T-helper 2 cell treated with Interferon-gamma antibody and Interleukin-4, amounts not matched to agents 5 μg/mL and 100 μg/mL, for 36 hours (primary cell): Measurements from ENCODE around the gene KAZN.

ENCODE experiments used
- DNase-seq: peaks from one replicate; pipeline ENCODE4 v3.0.0; 2021; ENCODE audit warnings: low spot score
- H3K27ac Mint-ChIP-seq: one replicate; pipeline ENCODE4 v1.8.0; 2021; ENCODE audit warnings: mild to moderate bottlenecking, mixed read lengths
- H3K27me3 Mint-ChIP-seq: one replicate; pipeline ENCODE4 v1.8.0; 2021; ENCODE audit warnings: low read depth, mixed read lengths
- H3K36me3 Mint-ChIP-seq: one replicate; pipeline ENCODE4 v1.8.0; 2021; ENCODE audit warnings: low read depth, mixed read lengths
- H3K4me1 Mint-ChIP-seq: one replicate; pipeline ENCODE4 v1.8.0; 2021; ENCODE audit warnings: low read depth, mixed read lengths
- H3K4me3 Mint-ChIP-seq: one replicate; pipeline ENCODE4 v1.8.0; 2022; ENCODE audit warnings: mild to moderate bottlenecking, moderate library complexity, mixed read lengths
- H3K9me3 Mint-ChIP-seq: one replicate; pipeline ENCODE4 v1.8.0; 2021; ENCODE audit warnings: mixed read lengths

KAZN gene

DNA sequence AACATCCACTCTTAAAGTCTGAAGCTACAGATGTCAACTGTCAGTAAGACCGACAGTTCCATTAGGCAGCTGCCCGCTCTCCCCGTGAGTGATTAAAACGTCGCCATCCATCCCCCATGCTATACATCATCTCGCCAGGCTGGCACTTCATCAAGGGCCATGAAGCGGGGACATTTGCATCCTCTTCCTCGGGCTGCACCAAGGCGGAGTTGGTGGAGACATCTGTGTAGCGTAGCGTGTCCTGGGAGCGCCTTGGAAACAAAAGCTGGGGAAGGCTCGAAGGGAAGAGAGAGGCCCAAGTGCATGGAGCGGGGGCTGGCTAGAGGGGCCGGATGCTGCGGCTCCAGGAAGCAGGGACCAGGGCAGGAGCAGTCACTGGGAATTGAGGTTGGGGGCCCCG is 250.1 kb downstream of the KAZN start:
- no peak overlapping the region for H3K4me3 Mint-ChIP-seq

DNA sequence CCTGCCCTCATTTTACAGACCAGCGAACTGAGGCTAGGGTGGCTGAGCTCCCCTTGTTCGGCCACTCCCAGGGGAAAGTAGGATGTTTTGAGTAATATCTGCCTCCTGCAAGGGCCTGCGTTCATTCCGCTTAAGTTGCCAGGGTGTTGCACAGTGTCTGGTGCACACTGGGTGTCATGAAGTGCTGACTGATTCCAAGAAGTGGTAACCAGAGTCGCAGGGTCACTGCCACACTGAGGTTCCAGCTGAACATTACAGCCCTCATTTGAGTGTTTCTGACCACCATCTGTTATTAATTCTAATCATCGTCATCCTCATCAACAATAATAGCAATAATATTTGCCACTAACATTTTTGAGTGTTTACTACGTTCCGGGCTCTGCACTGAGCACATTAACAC is 250.6 kb downstream of the KAZN start:
- no peak overlapping the region for H3K27ac Mint-ChIP-seq
- no peak overlapping the region for H3K4me3 Mint-ChIP-seq
- no peaks in the 10 kb centered on the region for H3K27me3 Mint-ChIP-seq
- no peak for DNase-seq
- no peaks in the 10 kb centered on the region for H3K4me1 Mint-ChIP-seq
- peaks cover 8% of the 10 kb centered on the region for H3K9me3 Mint-ChIP-seq
- H3K36me3 Mint-ChIP-seq, result no peaks in the 10 kb centered on the region

More for the DNA sequence above, 250.1 kb downstream of the KAZN start:
- Mint-ChIP-seq H3K27ac (no peak overlapping the region), H3K4me1 (no peaks in the 10 kb centered on the region), H3K36me3 (no peaks in the 10 kb centered on the region), H3K27me3 (no peaks in the 10 kb centered on the region), H3K9me3 (peaks cover 9% of the 10 kb centered on the region)
- no peak for DNase-seq

DNA sequence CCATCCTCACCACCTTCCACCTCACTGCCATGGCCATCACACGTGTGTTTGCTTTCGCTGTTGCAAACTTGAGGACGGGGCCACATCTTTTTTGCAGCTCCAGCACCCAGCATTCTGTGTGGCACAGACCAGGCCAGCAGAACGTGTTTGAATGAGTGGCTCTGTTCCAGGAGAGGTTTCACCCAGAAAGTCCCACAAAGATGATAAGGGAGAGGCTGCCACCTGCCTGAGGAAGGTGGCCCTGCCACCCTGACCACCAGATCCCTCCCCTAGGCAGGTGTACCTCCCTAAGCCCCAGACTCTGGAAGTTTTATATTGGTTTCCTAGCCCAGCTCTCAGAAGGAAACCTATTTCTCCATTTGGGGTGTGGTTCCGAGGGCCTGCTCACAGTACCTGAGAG is 252.1 kb downstream of the KAZN start:
- Mint-ChIP-seq H3K4me1 (no peaks in the 10 kb centered on the region), H3K9me3 (no peaks in the 10 kb centered on the region), H3K4me3 (no peak overlapping the region), H3K27me3 (no peaks in the 10 kb centered on the region), H3K36me3 (no peaks in the 10 kb centered on the region), H3K27ac (no peak overlapping the region)
- no peak for DNase-seq

DNA sequence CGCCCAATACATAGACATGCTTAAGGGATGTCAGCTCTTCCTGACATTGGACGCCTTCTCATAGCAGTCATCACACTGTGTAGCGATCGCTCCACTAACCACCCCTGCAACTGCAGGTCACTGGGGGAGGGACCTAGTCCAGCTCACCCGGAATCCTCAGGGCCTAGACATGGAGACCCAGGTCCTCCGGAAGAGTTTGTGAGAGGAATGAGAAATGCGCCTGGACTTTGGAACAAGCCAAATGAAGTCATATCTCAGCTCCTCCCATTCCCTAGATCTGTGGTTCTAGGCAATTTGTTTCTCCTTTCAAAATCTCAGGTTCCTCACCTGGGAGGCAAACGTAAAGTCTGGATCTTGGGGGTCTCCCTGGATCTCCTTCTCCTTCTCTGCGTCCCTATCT is 253.3 kb downstream of the KAZN start:
- no peaks in the 10 kb centered on the region for H3K36me3 Mint-ChIP-seq
- H3K4me3 Mint-ChIP-seq, result no peak overlapping the region
- H3K27me3 Mint-ChIP-seq, result no peaks in the 10 kb centered on the region
- no peak overlapping the region for H3K27ac Mint-ChIP-seq
- H3K9me3 Mint-ChIP-seq, result no peaks in the 10 kb centered on the region
- DNase-seq, result no peak
- H3K4me1 Mint-ChIP-seq, result no peaks in the 10 kb centered on the region

DNA sequence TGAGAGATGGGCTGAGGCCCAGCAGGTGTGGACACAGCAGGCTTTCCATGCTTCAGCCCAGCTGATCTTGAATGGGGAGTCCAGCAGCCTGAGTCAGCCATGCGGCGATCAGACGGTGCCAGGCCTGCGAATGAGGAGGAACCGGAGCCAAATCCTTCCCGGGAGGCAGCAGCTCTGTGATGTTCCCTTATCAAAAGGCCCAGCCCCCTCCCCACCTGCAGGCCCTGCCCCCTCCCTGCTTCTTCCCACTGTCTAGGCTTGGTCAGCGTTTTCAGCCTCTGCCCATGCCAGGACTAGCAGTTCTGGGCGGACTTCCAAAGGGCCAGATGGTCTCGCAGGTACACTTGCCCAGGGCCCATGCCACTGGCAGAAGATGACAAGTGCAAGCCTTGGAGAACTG is 253.8 kb downstream of the KAZN start:
- DNase-seq, result no peak

DNA sequence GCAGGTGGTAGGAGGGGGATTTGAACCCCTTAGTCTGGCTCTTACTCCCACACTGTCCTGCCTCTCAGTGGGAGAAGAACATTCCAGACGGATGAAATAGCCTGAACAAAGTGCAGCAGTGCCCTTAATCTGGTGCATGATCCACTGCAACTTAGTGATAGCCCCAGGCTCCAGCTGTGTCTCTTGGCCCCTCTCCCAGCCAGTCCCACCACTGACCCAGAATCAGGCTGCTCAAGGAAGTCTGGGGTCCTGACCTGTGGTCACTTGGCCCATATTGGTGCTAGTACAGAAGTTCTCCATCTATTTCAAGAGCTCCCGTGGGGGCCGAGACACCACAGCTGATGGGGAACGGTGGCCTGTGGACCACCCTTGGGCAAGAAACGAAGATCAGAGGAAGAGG is 255.0 kb downstream of the KAZN start:
- DNase-seq, result no peak
- Mint-ChIP-seq H3K27ac (no peak overlapping the region), H3K9me3 (no peaks in the 10 kb centered on the region), H3K27me3 (no peaks in the 10 kb centered on the region), H3K36me3 (no peaks in the 10 kb centered on the region), H3K4me3 (no peak overlapping the region), H3K4me1 (no peaks in the 10 kb centered on the region)

More for the DNA sequence above, 253.8 kb downstream of the KAZN start:
- H3K4me3 Mint-ChIP-seq, result no peak overlapping the region
- H3K9me3 Mint-ChIP-seq, result no peaks in the 10 kb centered on the region
- no peaks in the 10 kb centered on the region for H3K36me3 Mint-ChIP-seq
- H3K4me1 Mint-ChIP-seq, result no peaks in the 10 kb centered on the region
- no peaks in the 10 kb centered on the region for H3K27me3 Mint-ChIP-seq
- H3K27ac Mint-ChIP-seq, result no peak overlapping the region

DNA sequence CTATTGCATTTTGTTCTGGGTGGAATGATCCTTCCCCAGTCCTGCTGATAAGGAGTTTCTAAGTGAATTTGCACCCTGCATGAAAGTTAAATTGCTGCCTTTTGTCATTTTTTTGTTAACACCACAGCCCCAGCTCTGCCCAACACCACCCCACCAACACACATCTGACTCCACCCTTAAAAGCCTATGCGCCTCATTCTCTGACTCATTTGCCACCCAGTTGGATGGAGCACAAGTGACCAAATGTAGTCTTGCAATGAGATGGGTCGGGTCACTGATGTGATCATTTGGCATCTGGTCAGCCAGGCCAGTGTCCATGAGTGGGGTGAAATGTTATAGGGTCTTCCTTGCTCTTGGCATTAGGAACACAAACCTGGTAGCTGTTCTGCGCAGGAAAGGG is 256.8 kb downstream of the KAZN start:
- Mint-ChIP-seq H3K4me1 (no peaks in the 10 kb centered on the region), H3K36me3 (no peaks in the 10 kb centered on the region), H3K27ac (no peak overlapping the region), H3K9me3 (no peaks in the 10 kb centered on the region), H3K4me3 (no peak overlapping the region), H3K27me3 (no peaks in the 10 kb centered on the region)
- no peak for DNase-seq

DNA sequence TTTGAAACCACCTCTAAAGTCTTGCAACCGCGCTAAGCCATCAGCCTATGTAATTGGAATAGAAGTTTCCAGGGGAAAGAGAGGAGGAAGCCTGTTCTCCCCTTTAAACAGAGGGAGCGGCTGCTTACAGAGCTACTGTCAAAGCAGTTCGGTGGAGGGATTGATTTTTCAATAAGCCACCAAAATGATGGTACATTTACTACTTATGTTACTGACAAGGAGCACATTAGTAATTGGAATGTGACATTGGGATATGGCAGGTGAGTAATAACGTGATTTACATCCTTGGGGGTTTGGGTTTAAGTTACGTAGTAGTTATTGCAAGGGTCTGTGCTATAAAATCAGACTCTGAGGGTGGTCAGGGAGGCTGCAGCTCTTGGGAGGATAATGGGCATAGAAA is 257.3 kb downstream of the KAZN start:
- no peaks in the 10 kb centered on the region for H3K27me3 Mint-ChIP-seq
- H3K4me3 Mint-ChIP-seq, result no peak overlapping the region

DNA sequence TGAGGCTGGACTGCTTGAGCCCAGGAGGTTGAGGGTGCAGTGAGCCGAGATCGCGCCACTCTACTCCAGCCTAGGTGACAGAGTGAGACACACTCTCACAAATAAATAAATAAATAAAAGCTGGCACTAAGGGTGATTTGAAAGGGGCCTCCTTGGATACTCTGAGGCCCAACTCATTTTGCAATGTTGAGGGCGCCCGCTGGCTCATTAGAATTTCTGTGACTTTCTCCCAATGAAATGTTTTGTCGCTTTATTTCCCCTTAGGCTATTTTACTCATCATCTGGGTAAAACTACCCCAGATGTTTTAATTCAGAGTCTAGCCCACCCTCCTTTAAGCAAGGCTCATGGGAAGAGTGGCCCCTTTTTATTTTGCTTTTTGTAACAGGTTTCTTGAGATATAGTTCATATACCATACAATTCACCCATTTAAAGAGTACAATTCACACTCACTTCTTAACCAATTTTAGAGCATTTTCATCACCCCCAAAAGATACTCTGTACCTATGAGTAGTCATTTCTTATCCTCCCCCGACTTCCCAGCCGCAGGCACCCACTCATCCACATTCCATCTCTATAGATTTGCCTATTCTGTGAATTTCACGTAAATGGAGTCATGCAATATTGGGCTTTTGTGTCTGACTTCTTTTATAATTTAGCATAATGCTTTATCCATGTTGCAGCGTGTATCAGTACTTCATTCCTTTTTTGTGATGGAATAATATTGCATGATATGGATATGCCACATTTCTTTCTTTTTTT is 259.1 kb downstream of the KAZN start:
- no peak overlapping the region for H3K27ac Mint-ChIP-seq
- H3K9me3 Mint-ChIP-seq, result no peaks in the 10 kb centered on the region
- H3K4me1 Mint-ChIP-seq, result no peaks in the 10 kb centered on the region
- no peaks in the 10 kb centered on the region for H3K36me3 Mint-ChIP-seq
- no peak overlapping the region for H3K4me3 Mint-ChIP-seq
- H3K27me3 Mint-ChIP-seq, result no peaks in the 10 kb centered on the region
- no peak for DNase-seq

More for the DNA sequence above, 257.3 kb downstream of the KAZN start:
- H3K36me3 Mint-ChIP-seq, result no peaks in the 10 kb centered on the region
- H3K4me1 Mint-ChIP-seq, result no peaks in the 10 kb centered on the region
- DNase-seq, result no peak
- H3K9me3 Mint-ChIP-seq, result no peaks in the 10 kb centered on the region
- no peak overlapping the region for H3K27ac Mint-ChIP-seq

DNA sequence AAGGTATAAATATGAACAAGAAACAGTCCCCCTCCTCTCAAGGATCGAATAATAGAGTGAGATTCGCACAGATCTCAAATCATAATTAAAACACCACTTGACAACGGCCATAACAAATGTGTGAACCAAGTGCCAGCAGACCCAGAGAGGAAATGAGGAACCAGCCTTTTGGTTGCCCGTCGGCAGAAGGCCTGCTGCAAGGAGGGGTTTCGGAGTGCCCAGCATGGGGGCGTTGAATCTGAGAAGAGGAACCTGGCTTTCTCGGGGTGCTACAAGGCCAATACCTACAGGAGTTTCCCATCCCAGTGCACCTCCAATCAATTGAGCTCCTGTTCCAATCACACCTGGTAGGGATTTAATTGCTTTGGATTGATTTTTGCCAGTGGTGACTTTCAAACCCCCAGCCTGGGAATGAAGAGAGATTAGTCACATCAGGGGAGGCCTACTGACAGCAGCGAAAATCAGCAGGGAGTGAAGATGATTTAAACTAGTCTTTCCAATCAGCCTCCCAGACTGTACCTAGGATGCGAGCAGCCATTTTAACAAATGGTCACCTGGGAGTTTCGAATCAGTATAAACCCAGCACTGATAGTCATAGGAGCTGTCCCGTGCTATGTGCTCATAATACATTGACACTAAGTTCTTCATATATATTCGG is 263.8 kb downstream of the KAZN start:
- H3K36me3 Mint-ChIP-seq, result no peaks in the 10 kb centered on the region
- H3K27ac Mint-ChIP-seq, result no peak overlapping the region
- no peak for DNase-seq
- no peaks in the 10 kb centered on the region for H3K4me1 Mint-ChIP-seq
- H3K27me3 Mint-ChIP-seq, result no peaks in the 10 kb centered on the region
- H3K9me3 Mint-ChIP-seq, result no peaks in the 10 kb centered on the region
- no peak overlapping the region for H3K4me3 Mint-ChIP-seq

DNA sequence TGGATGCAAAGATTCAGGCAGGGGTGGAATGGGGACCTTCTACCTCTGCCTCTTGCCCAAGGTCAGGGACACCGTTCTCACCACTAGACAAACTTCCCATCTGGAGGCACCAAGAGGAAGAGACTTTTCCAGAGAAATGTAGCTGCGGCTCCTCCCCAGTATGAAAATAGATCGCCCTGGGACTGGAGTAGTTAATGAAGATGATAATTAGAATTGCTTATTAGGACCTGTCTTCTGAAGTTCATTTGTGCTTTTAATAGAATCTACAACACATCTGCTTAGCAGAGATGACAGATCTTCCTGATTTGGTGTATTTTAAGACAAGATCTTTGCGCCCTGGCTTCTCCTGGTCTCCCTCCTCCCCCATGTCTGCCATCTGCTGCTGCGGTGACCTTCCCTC is 266.6 kb downstream of the KAZN start:
- DNase-seq, result no peak
- Mint-ChIP-seq H3K36me3 (no peaks in the 10 kb centered on the region), H3K4me3 (no peak overlapping the region), H3K27me3 (no peaks in the 10 kb centered on the region), H3K9me3 (no peaks in the 10 kb centered on the region), H3K27ac (no peak overlapping the region), H3K4me1 (no peaks in the 10 kb centered on the region)

DNA sequence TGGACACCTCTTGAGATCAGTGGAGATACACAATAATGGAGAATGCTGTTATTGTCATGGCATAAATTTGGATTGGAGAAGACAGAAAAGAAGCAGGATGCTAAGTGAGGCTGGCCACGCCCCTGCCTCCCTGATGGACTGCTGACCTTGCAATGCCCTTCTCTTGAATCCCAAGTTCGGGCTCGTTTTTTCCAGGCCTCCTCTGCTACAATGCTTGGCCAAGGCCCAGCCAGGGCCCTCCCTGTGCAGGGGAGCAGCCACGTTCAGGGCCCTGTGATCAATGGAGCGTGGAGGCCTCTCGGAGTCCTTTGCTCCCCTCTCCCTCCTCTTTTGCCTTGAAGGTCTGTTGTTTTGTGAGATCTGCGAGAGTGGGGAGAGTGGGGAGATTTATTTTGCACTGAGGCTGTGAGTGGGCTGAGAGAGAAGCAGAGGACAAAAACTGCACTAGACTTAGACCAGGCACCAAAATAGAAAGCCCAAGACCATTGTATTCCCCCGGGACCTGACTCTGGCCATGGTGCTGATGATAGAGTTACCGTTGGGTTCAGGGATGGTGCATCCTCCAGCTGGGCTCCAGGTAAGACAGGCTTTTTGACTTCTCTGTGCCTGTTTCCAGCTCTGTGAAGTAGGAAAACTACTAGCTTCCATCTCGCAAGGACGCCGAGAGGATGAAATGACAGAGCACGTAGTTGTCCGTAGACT is 268.6 kb downstream of the KAZN start:
- DNase-seq, result no peak
- no peaks in the 10 kb centered on the region for H3K27me3 Mint-ChIP-seq
- H3K4me3 Mint-ChIP-seq, result no peak overlapping the region
- H3K9me3 Mint-ChIP-seq, result no peaks in the 10 kb centered on the region
- H3K4me1 Mint-ChIP-seq, result no peaks in the 10 kb centered on the region
- no peaks in the 10 kb centered on the region for H3K36me3 Mint-ChIP-seq
- no peak overlapping the region for H3K27ac Mint-ChIP-seq

DNA sequence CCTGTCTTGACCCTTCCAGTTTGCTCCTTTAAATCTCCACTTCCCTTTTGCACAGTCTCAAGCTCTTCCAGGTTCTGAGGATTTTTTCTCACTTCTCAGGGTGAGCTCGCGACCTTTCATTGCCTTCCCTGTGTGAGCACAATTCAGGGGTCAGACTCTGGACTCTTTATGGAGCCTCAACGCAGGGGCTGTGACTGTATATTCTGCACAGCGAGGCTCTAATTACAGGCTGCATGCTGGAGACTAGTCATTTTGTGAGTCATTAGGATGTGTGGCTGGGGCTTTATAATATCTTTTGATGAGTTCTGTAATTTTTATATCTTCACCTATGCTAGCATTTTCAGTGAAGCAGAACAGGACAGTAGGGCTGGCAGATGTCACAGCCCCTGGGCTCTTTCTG is 270.7 kb downstream of the KAZN start:
- no peaks in the 10 kb centered on the region for H3K27me3 Mint-ChIP-seq
- H3K9me3 Mint-ChIP-seq, result no peaks in the 10 kb centered on the region
- H3K27ac Mint-ChIP-seq, result no peak overlapping the region
- no peak for DNase-seq
- H3K4me3 Mint-ChIP-seq, result no peak overlapping the region
- H3K36me3 Mint-ChIP-seq, result no peaks in the 10 kb centered on the region
- no peaks in the 10 kb centered on the region for H3K4me1 Mint-ChIP-seq

DNA sequence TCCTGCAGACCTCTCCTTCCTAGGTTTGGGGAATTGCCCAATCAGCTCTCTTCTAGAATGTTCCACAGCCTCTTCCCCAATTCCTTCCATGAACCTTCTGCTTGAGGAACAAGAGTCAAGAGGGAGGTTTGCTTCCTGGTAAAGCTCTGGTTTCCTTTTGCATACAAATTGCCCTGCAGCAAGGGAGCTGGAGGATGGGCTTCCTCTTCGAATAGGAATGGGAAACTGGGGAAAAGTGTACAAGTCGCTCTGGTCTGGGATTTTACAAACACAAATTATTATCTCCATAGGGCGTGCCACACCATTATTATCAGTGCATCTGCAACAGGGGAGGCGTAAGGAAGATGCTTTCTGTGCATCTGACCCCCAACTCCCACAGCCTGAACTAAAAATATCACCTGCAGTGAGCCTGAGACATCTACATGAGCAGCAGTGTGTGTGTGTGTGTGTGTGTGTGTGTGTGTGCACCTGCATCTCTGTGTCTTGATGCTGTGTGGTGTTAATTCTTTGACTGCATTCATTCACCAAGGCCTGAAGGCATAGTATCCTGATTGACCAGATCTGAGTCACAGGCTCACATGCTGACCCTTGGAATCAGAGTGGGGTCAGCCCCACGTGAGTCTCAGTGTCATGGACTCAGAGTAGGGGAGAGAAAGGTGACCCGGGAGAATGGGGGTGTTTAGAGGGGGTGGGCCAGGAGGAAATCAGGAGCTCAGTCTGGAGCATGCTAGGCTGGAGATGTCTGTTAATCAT is 272.9 kb downstream of the KAZN start:
- Mint-ChIP-seq H3K4me1 (no peaks in the 10 kb centered on the region), H3K4me3 (no peak overlapping the region), H3K27ac (no peak overlapping the region), H3K36me3 (no peaks in the 10 kb centered on the region), H3K9me3 (no peaks in the 10 kb centered on the region), H3K27me3 (peaks cover 2% of the 10 kb centered on the region)
- DNase-seq, result no peak
